Measurements from ENCODE around the gene AQP6. TPM values are rescaled to one million over a fixed set of nuclear protein-coding genes. Genes with fewer than 3 reads are reported as not detected.

Gene AQP6
- total and polyA plus RNA-seq, 10 donors = 0.03 to 0.36 TPM; not detected in 8

DNA sequence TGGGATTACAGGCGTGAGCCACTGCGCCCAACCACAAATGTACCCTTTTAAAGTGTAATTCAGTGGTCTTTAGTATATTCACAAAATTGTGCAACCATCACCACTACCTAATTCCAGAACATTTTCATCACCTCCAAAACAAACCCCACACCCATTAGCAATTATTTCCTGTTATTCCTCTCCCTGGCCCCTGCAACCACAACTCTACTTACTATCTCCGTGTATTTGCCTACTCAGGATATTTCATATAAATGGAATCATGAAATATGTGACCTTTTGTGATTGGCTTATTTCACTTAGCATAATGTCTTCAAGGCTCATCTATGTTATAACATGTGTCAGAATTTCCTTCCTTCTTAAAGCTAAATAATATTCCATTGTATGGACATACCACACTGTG is 38.2 kb upstream of the AQP6 start:
- intact Hi-C loops (cut with DNase I; ENCODE audit: low total_unique reads) = no loop called here
- Histone ChIP-seq H3K36me3 (no peaks in the 10 kb centered on the region), H3K4me1 (peaks cover 0 to 4% (median 0%) of the 10 kb centered on the region in 6 donors), H3K9me3 (no peaks in the 10 kb centered on the region), H3K27me3 (replicated peaks in 1 of 7) (peaks cover 0 to 4% (median 0%) of the 10 kb centered on the region in 7 donors), H3K27ac (no peak overlapping the region), H3K4me3 (no peak overlapping the region)
- TF ChIP-seq POLR2AphosphoS5 (IDR thresholded peaks at IDR 0.05) (no peak), POLR2A (IDR thresholded peaks at IDR 0.05) (no peak)
- TF ChIP-seq, protein P1, sequence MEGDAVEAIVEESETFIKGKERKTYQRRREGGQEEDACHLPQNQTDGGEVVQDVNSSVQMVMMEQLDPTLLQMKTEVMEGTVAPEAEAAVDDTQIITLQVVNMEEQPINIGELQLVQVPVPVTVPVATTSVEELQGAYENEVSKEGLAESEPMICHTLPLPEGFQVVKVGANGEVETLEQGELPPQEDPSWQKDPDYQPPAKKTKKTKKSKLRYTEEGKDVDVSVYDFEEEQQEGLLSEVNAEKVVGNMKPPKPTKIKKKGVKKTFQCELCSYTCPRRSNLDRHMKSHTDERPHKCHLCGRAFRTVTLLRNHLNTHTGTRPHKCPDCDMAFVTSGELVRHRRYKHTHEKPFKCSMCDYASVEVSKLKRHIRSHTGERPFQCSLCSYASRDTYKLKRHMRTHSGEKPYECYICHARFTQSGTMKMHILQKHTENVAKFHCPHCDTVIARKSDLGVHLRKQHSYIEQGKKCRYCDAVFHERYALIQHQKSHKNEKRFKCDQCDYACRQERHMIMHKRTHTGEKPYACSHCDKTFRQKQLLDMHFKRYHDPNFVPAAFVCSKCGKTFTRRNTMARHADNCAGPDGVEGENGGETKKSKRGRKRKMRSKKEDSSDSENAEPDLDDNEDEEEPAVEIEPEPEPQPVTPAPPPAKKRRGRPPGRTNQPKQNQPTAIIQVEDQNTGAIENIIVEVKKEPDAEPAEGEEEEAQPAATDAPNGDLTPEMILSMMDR (IDR thresholded peaks at IDR 0.05 in 8 of 11, conservative IDR thresholded peaks at IDR 0.05 in 3 of 11) = no peak
- DNase-seq = no peak
- 77 to 92% (median 85%) methylated on average over 3 of the region's 3 CpGs for WGBS, 5 donors

DNA sequence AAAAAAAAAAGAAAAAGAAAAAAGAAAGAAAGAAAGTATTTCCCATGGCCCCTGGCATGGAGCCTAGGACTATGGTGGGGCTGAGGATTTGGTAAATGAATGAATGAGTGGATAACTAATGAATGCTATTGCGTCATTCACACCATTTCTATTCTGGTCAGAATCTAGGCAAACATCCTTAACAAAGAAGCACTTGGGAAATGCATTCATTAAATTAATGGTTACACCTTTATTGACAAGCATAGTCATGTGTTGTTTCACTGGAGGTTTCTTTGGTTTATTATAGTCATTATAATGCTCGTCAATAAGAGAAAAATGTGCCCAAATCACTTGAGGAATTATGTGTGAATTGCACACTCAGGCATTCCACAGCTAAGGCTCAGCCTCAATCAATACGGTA is 35.8 kb upstream of the AQP6 start:
- WGBS, 5 donors = 80 to 96% (median 93%) methylated on average over 3 of the region's 3 CpGs
- intact Hi-C loops (cut with DNase I; ENCODE audit: low total_unique reads) = no loop called here
- no peaks in the 10 kb centered on the region for H3K36me3 ChIP-seq
- H3K9me3 ChIP-seq = no peaks in the 10 kb centered on the region
- peaks cover 0 to 4% (median 0%) of the 10 kb centered on the region in 6 donors for H3K4me1 ChIP-seq
- no peak overlapping the region for H3K27ac ChIP-seq
- TF ChIP-seq POLR2AphosphoS5 (IDR thresholded peaks at IDR 0.05) = no peak
- TF ChIP-seq, protein P1 (IDR thresholded peaks at IDR 0.05 in 8 of 11, conservative IDR thresholded peaks at IDR 0.05 in 3 of 11) = no peak
- TF ChIP-seq POLR2A (IDR thresholded peaks at IDR 0.05) = no peak
- H3K27me3 ChIP-seq (replicated peaks in 1 of 7) = no peaks in the 10 kb centered on the region
- H3K4me3 ChIP-seq = no peak overlapping the region
- DNase-seq = no peak

GRCh38 chr12:49937639-49938300 is 35.0 kb upstream of the AQP6 start:
- TF ChIP-seq POLR2AphosphoS5 (IDR thresholded peaks at IDR 0.05) (no peak), POLR2A (IDR thresholded peaks at IDR 0.05) (no peak)
- TF ChIP-seq, protein P1 (IDR thresholded peaks at IDR 0.05 in 8 of 11, conservative IDR thresholded peaks at IDR 0.05 in 3 of 11) = no peak
- peak; percentile 20 for DNase-seq
- WGBS, 5 donors = 84 to 90% (median 87%) methylated on average over 7 to 8 of the region's 8 CpGs
- intact Hi-C loops (cut with DNase I; ENCODE audit: low total_unique reads) = no loop called here
- no peaks in the 10 kb centered on the region for H3K36me3 ChIP-seq
- no peaks in the 10 kb centered on the region for H3K9me3 ChIP-seq
- no peak overlapping the region for H3K4me3 ChIP-seq
- no peaks in the 10 kb centered on the region for H3K27me3 ChIP-seq (replicated peaks in 1 of 7)
- H3K4me1 ChIP-seq = peaks cover 0 to 2% (median 0%) of the 10 kb centered on the region in 6 donors
- H3K27ac ChIP-seq = no peak overlapping the region

- Histone ChIP-seq H3K27ac (no peak overlapping the region), H3K4me3 (no peak overlapping the region), H3K4me1 (peaks cover 0 to 15% (median 2%) of the 10 kb centered on the region in 6 donors), H3K36me3 (no peaks in the 10 kb centered on the region), H3K9me3 (no peaks in the 10 kb centered on the region), H3K27me3 (replicated peaks in 1 of 7) (peaks cover 0 to 2% (median 0%) of the 10 kb centered on the region in 7 donors)
- TF ChIP-seq POLR2A (IDR thresholded peaks at IDR 0.05) (no peak), POLR2AphosphoS5 (IDR thresholded peaks at IDR 0.05) (no peak)
- TF ChIP-seq, protein P1 (IDR thresholded peaks at IDR 0.05 in 8 of 11, conservative IDR thresholded peaks at IDR 0.05 in 3 of 11) = no peak
- intact Hi-C loops (cut with DNase I; ENCODE audit: low total_unique reads) = no loop called here
- DNase-seq = no peak
These were observed 33.4 kb upstream of the AQP6 start for GRCh38 chr12:49939307-49939706.

Data from spleen (tissue), 11 donors.